HG02973 (cell line): ENCODE data around the gene VPS37D.
"Not testable (repeated sequence)": the region's sequence is repeated elsewhere in the genome, so short reads cannot be mapped to it uniquely, and the experiment has no call there.

Experiments used
- ATAC-seq: cut with Tn5 transposase; IDR thresholded peaks from one replicate; pipeline ENCODE4 v1.9.1; 2021; ENCODE audit warnings: moderate library complexity; ENCODE audit not compliant: unreplicated experiment

The VPS37D gene

DNA sequence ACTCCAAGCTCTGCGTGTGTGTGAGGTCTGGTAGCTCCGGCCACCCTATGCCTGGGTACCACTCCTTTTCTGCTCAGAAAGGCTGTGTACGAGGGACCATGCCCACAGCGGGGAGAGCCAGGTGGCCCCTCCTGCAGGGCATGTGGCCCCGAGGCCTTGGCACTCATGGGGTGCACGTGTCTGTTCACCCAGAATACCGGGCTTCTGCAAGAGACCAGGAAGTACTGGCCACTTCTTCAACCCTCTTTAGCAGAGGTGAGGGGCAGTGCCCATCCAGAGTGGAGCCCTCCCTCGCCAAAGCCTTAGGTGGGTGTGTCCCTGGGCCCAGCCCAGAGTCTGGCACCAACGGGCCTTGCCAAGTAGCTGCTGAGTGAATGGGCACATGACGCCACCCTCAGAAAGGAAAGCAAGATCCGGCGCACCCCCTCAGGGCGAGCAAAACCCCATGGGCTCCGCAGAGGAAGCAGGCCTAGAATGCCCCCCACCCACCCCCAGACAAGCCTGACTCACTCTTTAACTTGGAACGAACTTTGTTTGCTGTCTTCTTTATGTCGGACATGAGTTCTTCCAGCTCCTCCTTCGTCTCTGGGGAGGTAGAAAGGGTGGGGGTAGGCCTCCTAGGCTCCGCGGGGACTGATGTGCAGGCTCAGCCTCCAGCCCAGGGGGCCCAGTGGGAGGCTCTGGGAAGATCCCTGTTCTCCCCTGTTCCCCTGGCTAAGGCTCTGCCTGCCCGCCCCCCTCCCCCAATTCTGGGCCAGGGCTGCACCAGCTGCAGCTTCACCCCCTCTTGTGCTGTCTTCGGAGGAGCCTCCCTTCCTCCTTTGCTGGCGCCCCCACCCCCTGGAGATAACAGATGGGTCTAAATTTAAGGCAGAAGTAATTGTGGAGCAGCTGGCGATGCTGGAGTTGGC is 37.3 kb downstream of the VPS37D start:
- no peak for ATAC-seq

DNA sequence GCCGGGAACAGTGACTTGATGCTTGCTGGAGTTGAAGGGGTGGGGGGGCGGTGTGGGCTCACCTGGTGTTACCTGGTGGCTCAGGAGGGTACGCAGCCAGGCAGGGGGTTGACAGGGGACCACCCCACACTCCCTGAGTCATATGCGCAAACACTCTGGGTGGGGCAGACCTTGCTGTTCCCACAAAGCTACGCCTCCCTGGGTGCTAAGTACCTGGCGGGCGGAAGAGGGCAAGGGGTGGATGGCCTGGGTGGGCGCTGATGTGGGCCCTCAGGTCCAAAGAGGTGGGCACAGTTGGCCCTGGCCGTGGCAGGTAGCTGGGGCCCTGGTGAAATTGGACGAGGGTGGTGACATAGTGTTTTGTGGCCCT is 37.9 kb downstream of the VPS37D start:
- no peak for ATAC-seq

DNA sequence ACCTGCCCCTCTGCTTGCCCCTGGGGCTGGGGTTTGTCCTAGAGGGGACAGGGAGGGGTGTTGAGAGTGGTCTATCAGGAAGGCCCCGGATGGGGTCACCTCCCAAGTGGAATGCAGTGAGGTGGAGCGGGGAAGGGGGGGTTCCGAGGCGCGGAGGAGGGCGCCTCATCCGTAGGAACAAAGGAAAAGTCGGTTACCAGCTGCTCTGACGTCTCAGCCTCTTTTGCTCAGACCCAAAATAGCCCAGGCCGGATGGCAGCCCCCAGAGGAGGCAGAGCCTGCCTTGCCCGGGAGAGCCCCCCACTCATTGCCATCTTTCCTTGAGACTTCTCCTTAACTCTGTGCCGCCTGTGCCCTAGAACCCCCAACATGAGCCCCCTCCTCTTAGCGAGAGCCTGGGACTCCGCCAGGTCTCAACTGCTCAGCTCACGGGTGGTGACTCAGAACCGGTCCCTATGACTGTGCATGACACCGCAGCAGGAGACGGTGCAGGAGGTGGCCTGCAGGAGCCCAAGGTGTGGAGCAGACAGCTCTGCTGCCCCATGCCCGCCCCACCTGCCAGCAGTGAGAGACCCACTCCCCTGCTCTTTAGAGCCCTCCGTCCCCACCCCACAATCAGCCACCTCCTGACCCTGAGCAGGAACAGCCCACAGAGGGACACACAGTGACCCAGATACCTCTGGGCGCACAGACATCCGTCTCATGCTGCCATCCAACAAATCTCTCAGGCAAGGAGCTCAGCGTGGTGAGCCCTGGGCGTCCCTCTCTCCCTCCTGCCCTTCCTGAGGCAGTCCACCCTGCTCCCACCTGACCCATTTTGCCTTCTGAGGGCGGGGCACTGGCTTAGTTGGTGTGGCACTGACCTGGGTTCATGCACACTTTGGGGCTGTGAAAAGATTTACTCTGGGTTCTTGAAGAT is 38.8 kb downstream of the VPS37D start:
- no peak for ATAC-seq

DNA sequence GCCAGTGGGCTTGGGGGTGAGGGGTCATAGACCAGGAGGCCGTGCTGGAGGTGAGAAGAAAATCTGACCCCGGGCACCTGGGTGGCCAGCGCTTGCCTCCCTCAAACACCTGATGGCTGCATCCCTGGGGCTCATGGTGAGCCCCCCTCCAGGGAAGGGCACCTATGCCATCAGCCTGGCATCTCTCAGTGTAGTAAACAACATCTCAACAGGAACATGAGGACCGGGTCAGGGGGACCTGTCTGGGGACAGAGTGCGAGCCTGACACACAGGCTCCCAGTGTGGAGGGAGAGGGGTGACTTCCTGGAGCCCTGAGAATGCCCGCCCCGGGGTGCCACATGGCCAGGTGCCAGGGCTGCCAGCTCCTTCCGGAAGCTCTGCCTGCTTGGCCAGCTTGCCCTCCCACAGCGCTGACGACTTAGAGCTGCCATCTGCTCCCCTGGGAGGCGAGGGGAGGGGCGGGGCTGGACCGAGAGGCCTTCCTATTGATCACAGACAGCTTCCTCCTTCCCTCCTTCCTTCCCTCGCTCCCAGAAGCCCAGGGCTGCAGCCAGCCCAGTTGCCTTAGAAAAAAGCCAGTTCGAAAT is 39.5 kb downstream of the VPS37D start:
- no peak for ATAC-seq

DNA sequence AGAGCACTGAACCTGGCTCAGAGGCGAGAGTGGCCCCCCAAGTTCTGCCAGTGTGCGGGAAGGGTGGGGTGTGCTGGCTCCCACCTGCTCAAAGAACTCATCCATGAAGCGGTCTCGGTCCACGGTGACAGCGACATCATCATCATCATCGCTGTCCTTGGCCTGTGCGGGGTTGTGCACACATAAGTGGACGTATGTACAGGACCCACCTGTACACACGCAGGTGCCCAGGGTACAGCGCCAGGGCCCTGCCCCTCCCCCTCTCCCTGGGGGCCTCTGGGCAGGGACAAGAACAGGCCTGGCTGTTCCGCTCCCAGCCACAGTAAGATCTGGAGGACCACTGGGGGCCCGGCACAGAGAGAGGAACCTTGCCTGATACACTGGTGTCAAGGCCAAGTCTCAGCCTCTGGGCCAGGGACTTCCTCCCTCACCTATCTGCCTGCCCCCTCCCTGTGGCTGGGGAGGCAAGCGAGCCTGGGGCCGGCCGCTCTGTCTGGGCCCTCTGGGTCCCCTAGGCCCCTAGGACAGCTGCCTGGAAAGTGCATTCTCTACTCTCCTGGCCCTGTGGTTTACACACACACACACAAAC is 41.4 kb downstream of the VPS37D start:
- no peak for ATAC-seq

DNA sequence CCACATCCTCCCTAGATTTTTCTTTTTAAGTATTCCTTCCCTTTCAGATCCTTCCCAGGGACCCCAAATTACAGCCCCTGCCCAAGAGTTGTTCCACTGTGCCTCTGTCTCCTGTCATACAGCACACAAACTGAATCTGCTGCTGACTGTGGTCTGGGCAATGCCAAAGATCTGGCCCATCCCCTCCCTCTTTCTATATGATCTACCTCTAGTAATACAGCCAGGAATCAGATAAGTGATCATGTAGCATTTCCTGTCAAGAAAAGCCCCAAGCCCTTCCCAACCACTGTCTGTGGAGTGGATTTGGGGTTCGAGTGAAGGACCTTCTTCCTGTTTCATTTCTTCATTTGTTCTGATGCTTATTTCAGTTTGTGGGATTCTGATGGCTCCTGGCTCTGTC is 45.1 kb downstream of the VPS37D start:
- no peak for ATAC-seq

DNA sequence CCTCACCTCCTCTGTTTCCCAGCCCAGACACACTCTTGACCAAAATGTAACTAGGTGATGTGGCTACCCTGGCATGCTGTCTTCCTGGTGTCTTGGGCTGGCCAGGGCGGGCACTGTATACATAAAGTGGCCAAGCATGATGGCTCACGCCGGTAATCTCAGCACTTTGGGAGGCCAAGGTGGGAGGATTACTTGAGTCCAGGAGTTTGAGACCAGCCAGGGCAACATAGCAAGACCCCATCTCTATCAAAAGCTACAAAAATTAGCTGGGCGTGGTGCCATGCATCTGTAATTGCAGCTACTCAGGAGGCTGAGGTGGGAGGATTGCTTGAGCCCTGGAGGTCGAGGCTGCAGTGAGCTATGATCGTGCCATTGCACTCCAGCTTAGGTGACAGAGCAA is 45.7 kb downstream of the VPS37D start:
- ATAC-seq = not testable (repeated sequence)

DNA sequence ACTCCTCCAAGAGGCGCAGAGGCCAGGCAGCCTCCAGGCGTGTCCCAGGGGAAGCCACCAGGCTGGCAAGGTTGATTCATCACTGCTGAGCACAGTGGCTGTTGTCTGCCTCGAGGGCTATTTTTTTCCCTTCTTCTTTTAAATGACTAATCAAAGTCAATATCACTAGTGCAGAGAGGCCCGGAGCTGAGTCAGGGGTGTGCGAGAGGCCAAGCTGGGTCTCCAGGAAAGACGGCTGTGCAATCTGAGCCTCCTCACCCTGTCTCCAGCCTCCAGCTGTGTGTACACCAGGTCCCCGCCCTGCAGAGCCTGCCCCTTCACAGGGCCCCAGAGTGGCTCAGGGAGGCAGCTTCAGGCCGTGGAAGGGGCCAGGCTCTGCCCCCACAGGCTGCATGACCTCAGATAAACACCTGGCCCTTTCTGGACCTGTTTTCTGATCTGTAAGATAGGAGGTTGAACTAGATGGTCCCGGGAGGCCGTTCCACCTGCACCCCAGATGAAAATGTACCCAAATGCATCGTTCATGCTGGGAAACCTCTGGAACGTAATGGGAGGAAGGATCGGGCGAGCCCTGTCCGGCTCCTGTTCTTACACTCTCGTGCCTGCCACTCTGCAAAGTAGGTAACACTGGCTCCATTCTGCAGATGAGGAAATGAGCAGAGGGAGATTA is 48.2 kb downstream of the VPS37D start:
- no peak for ATAC-seq

DNA sequence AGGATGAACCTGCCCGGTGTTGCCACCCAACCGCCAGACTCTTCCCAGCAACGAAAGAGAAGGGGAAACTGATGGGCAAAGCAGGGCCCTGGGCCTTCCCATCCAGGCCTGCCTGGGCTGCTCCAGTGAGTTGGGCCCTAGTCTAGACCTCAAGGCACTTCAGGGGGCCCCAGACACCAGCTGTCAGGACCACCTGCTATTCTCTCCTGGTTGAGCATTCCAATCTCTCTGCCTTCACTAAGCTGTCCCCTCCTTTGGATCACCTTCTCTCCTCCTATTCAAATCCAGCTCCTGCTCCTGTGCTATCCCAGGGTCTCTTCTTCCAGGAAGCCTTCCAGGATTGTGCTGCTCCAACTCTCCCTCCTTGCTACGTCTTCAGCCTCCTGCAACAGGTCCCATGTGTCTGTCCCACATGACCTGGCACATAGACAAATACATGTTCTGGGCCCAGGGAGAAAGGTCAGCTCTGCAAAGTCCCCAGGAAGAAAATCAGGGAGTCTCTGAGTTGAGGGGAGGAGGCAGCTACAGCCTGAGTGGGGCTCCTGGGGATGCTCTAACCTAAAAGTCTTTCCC is 48.8 kb downstream of the VPS37D start:
- ATAC-seq = no peak

DNA sequence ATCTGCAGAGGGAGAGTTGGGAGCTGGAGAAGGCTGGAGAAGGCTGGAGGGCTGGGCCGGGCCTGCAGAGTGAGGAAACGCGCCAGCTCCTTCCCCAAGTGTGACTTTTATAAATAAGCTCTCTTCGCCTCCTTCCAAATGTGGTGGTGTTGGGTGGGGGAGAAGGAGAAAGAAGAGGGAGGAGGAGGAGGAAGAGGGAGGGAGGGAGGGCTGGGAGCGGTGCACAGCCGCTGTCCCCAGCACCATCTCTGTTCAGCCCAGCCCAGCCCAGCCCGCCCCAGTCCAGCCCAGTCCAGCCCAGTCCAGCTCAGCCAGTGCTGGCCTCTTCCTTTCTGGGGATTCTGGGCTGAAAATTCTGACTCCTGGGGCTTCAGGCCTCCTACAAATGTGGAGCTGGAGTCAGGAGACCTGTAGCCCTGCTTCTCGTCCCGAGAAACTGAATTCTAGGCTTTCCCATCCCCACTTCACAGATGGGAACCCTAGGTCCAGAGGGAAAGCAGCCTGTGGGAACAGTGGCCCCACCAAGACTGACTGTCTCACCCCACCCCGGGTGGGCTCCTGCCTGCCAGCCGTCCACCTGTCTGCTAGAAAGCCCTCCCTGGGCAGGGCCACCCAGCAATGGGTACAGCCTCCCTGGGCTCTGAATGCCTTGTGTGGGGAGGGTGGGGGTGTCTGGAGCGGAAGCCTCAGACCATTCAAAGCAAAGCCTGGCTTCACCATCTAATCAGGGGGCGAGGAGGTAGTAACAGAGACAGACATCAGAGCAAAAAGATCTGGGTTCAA is 49.6 kb downstream of the VPS37D start:
- no peak for ATAC-seq

DNA sequence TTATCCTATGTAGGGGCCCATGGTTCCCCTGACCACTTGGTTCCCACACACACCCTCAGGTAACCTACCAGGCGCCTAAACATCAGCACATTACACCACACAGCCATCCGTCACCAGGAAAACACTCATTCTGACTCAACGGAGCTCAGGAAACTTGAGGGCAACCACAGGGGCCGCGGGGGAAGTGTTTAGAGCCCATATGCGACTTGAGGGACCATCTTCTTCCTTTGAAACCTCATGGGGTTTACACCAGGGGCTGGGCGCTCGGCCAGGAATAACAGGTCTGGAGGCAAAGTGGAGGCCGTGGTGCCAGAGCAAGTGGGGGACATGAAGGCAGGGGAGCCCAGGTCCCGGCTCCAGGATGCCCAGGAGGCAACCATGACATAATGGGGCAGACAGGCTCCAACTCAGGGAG is 50.4 kb downstream of the VPS37D start:
- ATAC-seq = no peak

DNA sequence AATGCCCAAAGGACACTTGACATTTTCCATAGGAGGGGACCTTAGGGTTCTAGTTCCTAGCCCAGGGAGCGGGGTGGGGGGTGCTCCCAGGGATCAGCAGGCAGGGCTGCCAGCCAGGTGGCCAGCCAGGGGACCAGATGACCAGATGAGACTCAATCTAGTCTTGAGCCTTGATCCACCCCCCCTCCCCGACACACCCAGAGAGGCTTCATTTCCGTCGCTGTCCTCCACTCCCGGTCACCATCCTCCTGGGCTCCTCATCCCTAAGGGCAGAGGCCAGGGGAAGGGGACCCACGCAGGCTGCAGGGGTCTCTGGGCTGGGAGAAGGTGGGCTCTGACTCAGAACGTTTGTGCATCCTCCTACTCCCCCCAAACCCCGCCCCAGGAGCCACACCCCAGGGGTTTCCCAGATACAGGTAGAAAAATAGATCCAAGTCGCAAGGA is 50.8 kb downstream of the VPS37D start:
- no peak for ATAC-seq

DNA sequence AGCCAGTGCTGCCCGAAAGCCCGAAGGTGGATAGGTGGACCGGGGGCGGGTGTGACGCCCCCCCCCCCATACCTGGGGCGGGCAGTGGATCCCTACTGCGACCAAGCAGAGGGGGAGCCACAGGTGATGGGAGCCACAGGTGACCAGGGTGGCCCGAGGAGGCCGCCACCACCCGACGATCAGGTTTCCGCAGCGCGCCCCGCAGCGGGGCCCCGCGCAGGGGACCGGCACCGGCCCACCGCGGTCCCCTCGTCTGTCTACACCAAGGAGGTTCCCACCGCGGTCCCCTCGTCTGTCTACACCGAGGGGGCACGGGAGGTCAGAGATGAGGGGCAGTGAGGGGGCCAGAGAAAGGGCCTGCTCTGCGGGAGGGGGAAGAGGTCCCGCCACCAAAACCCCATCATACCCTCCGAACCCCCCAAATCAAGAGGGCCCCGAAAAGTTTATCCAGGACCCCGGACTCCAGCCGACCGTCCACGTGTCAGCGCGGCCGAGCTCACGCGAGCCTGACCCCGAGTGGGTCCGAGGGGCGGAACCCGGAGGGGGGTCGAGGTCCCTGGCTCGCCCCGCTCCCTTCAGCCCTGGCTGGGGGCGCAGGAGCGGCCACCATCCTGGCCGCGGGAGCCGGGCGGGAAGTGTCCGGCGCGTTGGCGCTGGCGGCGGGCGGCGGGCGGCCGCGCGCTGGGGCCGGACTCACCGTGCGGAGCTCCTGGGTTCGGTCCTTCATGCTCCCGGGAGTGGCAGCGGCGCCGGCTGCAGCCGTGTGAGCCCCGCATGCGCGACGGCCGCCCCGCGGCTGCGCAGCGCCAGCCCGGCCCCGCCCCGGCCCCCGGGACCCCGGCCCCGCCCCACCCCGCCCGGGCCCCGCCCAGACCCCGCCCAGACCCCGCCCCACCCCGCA is 51.5 kb downstream of the VPS37D start, which contains the start of gene STX1A:
Gene STX1A (minus strand): TSS at position 765 of the 901 bp plus-strand sequence. CDS start 38 bp downstream, at position 727.
- ATAC-seq = peak; percentile 44

DNA sequence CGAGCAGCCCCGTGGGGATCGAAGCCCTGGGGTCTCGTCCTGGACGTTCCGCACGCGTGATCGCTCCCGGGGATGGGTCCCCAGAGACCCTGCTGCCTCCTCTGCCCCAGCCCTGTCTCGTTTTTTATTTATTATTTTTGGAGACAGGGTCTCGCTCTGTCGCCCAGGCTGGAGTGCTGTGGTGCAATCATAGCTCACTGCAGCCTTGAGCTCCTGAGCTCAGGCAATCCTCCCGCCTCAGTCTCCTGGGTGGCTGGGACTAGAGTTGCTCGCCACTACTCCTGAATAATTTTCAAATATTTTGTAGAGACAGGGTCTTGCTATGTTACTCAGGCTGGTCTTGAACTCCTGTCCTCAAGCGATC is 52.2 kb downstream of the VPS37D start:
- ATAC-seq = no peak

DNA sequence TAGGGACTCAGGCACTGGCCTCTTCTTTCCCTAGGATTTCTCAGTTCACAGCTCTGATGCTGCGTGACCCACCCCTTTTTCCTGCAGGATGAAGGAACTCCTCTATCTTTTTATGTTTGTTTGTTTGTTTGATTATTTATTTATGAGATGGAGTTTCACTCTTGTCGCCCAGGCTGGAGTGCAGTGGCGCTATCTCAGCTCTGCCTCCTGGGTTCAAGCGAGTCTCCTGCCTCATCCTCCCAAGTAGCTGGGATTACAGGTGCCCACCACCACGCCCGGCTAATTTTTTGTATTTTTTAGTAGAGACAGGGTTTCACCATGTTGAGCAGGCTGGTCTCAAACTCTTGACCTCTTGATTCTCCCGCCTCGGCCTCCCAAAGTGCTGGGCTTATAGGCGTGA is 52.8 kb downstream of the VPS37D start:
- ATAC-seq = not testable (repeated sequence)

DNA sequence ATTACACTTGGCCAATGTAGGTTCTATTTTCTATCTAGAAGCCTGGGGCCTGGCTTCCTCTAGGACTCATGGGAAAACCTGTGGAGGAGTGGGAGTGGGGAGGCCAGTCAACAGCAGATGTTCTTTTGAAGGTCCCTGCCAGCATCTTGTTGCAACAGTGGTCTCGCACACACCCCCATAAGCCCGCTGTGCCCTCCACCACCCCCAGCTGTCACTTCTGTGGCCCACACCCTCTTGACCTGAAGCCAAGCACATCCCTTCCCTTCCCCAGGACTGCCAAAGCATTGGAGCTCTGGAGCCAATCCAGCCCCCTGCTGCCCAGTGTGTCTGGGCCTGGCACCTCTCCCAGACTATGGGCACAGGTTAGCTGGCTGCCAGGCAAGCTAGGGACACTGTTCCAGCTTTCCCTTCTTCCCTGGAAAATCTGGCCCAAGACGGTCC is 53.8 kb downstream of the VPS37D start:
- no peak for ATAC-seq
